Uterus (tissue), 2 donors: ENCODE data around the gene MRPL1.

ENCODE experiments used
- POLR2A ChIP-seq, 2 donors: fragments of 450-650 bp; IDR thresholded peaks; one replicate each; pipeline ENCODE4 v1.6.1; 2016; ENCODE audit warnings: antibody characterized with exemption in 2 of 2, mild to moderate bottlenecking in 1 of 2, moderate library complexity in 1 of 2
- TF ChIP-seq, protein P1 (sequence below), 4 experiments: fragments of 200-600 bp in 2 of 4; fragments of 450-650 bp in 2 of 4; sonication (generic) in 2 of 4; IDR thresholded peaks; one replicate each; pipeline ENCODE4 v1.5.1; 2016 to 2019; ENCODE audit warnings: antibody characterized with exemption in 4 of 4, mild to moderate bottlenecking in 2 of 4, moderate library complexity in 1 of 4

DNA sequence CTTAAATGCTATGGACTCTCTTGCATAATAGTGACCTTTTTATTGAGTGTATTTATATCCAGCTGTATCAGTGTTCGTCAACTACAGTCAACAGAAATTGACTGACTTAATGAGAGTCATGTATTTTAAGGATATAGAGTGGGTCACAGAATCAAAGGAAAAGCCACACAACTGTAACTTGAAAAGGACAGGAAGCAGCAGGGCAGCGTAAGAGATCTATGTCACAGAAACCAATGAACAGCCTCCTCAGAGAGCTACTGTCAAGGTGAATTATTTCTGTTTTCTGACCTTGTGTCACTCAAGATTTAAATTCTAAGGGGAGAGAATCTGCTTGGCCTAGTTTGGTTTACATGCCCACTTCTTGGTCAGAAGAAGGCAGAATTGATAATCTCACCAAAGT lies 100.4 kb downstream of the MRPL1 start:
- TF ChIP-seq, protein P1, sequence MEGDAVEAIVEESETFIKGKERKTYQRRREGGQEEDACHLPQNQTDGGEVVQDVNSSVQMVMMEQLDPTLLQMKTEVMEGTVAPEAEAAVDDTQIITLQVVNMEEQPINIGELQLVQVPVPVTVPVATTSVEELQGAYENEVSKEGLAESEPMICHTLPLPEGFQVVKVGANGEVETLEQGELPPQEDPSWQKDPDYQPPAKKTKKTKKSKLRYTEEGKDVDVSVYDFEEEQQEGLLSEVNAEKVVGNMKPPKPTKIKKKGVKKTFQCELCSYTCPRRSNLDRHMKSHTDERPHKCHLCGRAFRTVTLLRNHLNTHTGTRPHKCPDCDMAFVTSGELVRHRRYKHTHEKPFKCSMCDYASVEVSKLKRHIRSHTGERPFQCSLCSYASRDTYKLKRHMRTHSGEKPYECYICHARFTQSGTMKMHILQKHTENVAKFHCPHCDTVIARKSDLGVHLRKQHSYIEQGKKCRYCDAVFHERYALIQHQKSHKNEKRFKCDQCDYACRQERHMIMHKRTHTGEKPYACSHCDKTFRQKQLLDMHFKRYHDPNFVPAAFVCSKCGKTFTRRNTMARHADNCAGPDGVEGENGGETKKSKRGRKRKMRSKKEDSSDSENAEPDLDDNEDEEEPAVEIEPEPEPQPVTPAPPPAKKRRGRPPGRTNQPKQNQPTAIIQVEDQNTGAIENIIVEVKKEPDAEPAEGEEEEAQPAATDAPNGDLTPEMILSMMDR (IDR thresholded peaks at IDR 0.05), result no peak
- no peak for TF ChIP-seq POLR2A (IDR thresholded peaks at IDR 0.05)
